Measurements from ENCODE around the gene NUP210. TPM values are rescaled to one million over a fixed set of nuclear protein-coding genes. Genes with fewer than 3 reads are reported as not detected.
A peak's percentile ranks its signal among the peaks of the same experiment; 100 is the strongest.

The NUP210 gene
- total RNA-seq, 8 experiments from 2014 or later, result 0.20 to 30.2 (median 13.4) TPM

- in situ Hi-C loops (cut with MboI; ENCODE audit: low pct_unique_long_range_greater_than_20kb in 2 of 9, low sequenced_read_pairs in 9 of 9, unreplicated experiment in 9 of 9), result no loop called here
- 0 to 15% (median 10%) methylated on average over 1 to 9 of the region's 47 CpGs; no CpG with 5 or more reads in 7 of the 10 experiments for WGBS, 10 experiments
- no peak overlapping the region for H3K27ac ChIP-seq
- peak; percentile 35 to 72 (median 56) for ATAC-seq (replicated peaks in 6 of 8)
- peak overlapping the region; percentile 40 to 60 (median 50) for H3K4me3 ChIP-seq
- H3K4me1 ChIP-seq (replicated peaks in 1 of 2), result peaks cover 6 to 8% of the 10 kb centered on the region in 2 donors
Observed at GRCh38 chr3:13281507-13282357, 138.4 kb downstream of the NUP210 start.

GRCh38 chr3:13280811-13281506, 139.2 kb downstream of the NUP210 start:
- peak in 7 of 8 experiments; percentile 7 to 61 (median 35) for ATAC-seq (replicated peaks in 6 of 8)
- H3K4me3 ChIP-seq, result peak overlapping the region in 1 of 5 donors; percentile 52
- H3K4me1 ChIP-seq (replicated peaks in 1 of 2), result peaks cover 6 to 8% of the 10 kb centered on the region in 2 donors
- H3K27ac ChIP-seq, result no peak overlapping the region
- in situ Hi-C loops (cut with MboI; ENCODE audit: low pct_unique_long_range_greater_than_20kb in 2 of 9, low sequenced_read_pairs in 9 of 9, unreplicated experiment in 9 of 9), result no loop called here
- WGBS, 10 experiments, result 50 to 100% (median 64%) methylated on average over 1 to 9 of the region's 19 CpGs; no CpG with 5 or more reads in 3 of the 10 experiments

- in situ Hi-C loops (cut with MboI; ENCODE audit: low pct_unique_long_range_greater_than_20kb in 2 of 9, low sequenced_read_pairs in 9 of 9, unreplicated experiment in 9 of 9), result no loop called here
- Histone ChIP-seq H3K4me3 (no peak overlapping the region), H3K27ac (no peak overlapping the region), H3K4me1 (replicated peaks in 1 of 2) (peaks cover 6 to 8% of the 10 kb centered on the region in 2 donors)
- 0 to 100% (median 100%) methylated on average over 1 to 3 of the region's 8 CpGs; no CpG with 5 or more reads in 2 of the 10 experiments for WGBS, 10 experiments
- no peak for ATAC-seq (replicated peaks in 6 of 8)
Observed at GRCh38 chr3:13280122-13280790, 139.9 kb downstream of the NUP210 start.

- WGBS, 10 experiments, result 27 to 100% (median 85%) methylated on average over 1 to 3 of the region's 6 CpGs; no CpG with 5 or more reads in 6 of the 10 experiments
- Histone ChIP-seq H3K27ac (no peak overlapping the region), H3K4me1 (replicated peaks in 1 of 2) (peaks cover 6 to 8% of the 10 kb centered on the region in 2 donors), H3K4me3 (no peak overlapping the region)
- in situ Hi-C loops (cut with MboI; ENCODE audit: low pct_unique_long_range_greater_than_20kb in 2 of 9, low sequenced_read_pairs in 9 of 9, unreplicated experiment in 9 of 9), result no loop called here
- no peak for ATAC-seq (replicated peaks in 6 of 8)
Observed at GRCh38 chr3:13279532-13279910, 140.6 kb downstream of the NUP210 start.

- Histone ChIP-seq H3K4me1 (replicated peaks in 1 of 2) (peaks cover 6 to 8% of the 10 kb centered on the region in 2 donors), H3K4me3 (no peak overlapping the region), H3K27ac (no peak overlapping the region)
- ATAC-seq (replicated peaks in 6 of 8), result no peak
- 50 to 100% (median 81%) methylated on average over 1 to 3 of the region's 9 CpGs; no CpG with 5 or more reads in 2 of the 10 experiments for WGBS, 10 experiments
- in situ Hi-C loops (cut with MboI; ENCODE audit: low pct_unique_long_range_greater_than_20kb in 2 of 9, low sequenced_read_pairs in 9 of 9, unreplicated experiment in 9 of 9), result no loop called here
Observed at GRCh38 chr3:13278783-13279531, 141.2 kb downstream of the NUP210 start.

- peaks cover 6 to 8% of the 10 kb centered on the region in 2 donors for H3K4me1 ChIP-seq (replicated peaks in 1 of 2)
- no peak overlapping the region for H3K27ac ChIP-seq
- in situ Hi-C loops (cut with MboI; ENCODE audit: low pct_unique_long_range_greater_than_20kb in 2 of 9, low sequenced_read_pairs in 9 of 9, unreplicated experiment in 9 of 9), result no loop called here
- peak in 4 of 8 experiments; percentile 16 to 25 (median 22) for ATAC-seq (replicated peaks in 6 of 8)
- H3K4me3 ChIP-seq, result no peak overlapping the region
- 7 to 55% (median 40%) methylated on average over 1 to 5 of the region's 17 CpGs; no CpG with 5 or more reads in 7 of the 10 experiments for WGBS, 10 experiments
Observed at GRCh38 chr3:13277860-13278531, 142.1 kb downstream of the NUP210 start.

- no peak overlapping the region for H3K4me3 ChIP-seq
- H3K4me1 ChIP-seq (replicated peaks in 1 of 2), result peaks cover 6 to 8% of the 10 kb centered on the region in 2 donors
- in situ Hi-C loops (cut with MboI; ENCODE audit: low pct_unique_long_range_greater_than_20kb in 2 of 9, low sequenced_read_pairs in 9 of 9, unreplicated experiment in 9 of 9), result no loop called here
- ATAC-seq (replicated peaks in 6 of 8), result no peak
- H3K27ac ChIP-seq, result no peak overlapping the region
- 20 to 79% (median 58%) methylated on average over 2 to 12 of the region's 16 CpGs; no CpG with 5 or more reads in 1 of the 10 experiments for WGBS, 10 experiments
Observed at GRCh38 chr3:13277196-13277813, 142.8 kb downstream of the NUP210 start.

GRCh38 chr3:13276438-13277195, 143.5 kb downstream of the NUP210 start:
- Histone ChIP-seq H3K4me3 (no peak overlapping the region), H3K4me1 (replicated peaks in 1 of 2) (peaks cover 6% of the 10 kb centered on the region in 2 donors), H3K27ac (no peak overlapping the region)
- ATAC-seq (replicated peaks in 6 of 8), result no peak
- WGBS, 10 experiments, result 20 to 75% (median 40%) methylated on average over 1 to 10 of the region's 14 CpGs; no CpG with 5 or more reads in 2 of the 10 experiments
- in situ Hi-C loops (cut with MboI; ENCODE audit: low pct_unique_long_range_greater_than_20kb in 2 of 9, low sequenced_read_pairs in 9 of 9, unreplicated experiment in 9 of 9), result no loop called here

- no peak overlapping the region for H3K4me3 ChIP-seq
- WGBS, 10 experiments, result 40 to 92% (median 86%) methylated on average over 1 to 7 of the region's 14 CpGs; no CpG with 5 or more reads in 5 of the 10 experiments
- H3K4me1 ChIP-seq (replicated peaks in 1 of 2), result peaks cover 0 to 2% of the 10 kb centered on the region in 2 donors
- in situ Hi-C loops (cut with MboI; ENCODE audit: low pct_unique_long_range_greater_than_20kb in 2 of 9, low sequenced_read_pairs in 9 of 9, unreplicated experiment in 9 of 9), result no loop called here
- ATAC-seq (replicated peaks in 6 of 8), result no peak
- no peak overlapping the region for H3K27ac ChIP-seq
Observed at GRCh38 chr3:13275376-13276005, 144.6 kb downstream of the NUP210 start.

- in situ Hi-C loops (cut with MboI; ENCODE audit: low pct_unique_long_range_greater_than_20kb in 2 of 9, low sequenced_read_pairs in 9 of 9, unreplicated experiment in 9 of 9), result no loop called here
- no peak overlapping the region for H3K27ac ChIP-seq
- no peak overlapping the region for H3K4me3 ChIP-seq
- H3K4me1 ChIP-seq (replicated peaks in 1 of 2), result peaks cover 0 to 2% of the 10 kb centered on the region in 2 donors
- 8 to 100% (median 62%) methylated on average over 1 to 7 of the region's 14 CpGs; no CpG with 5 or more reads in 3 of the 10 experiments for WGBS, 10 experiments
- ATAC-seq (replicated peaks in 6 of 8), result no peak
Observed at GRCh38 chr3:13274551-13275332, 145.4 kb downstream of the NUP210 start.

Measured in motor neuron (in vitro differentiated cells).